DMS114 treated with DMSO at 0.1 percent for 48 hours (cell line): ENCODE data around the gene CFAP74.

Source experiments
- DNase-seq: peaks from one replicate; lab custom pipeline; 2025; ENCODE audit not compliant: unreplicated experiment; lab: John Stamatoyannopoulos, UW

Gene CFAP74

DNA sequence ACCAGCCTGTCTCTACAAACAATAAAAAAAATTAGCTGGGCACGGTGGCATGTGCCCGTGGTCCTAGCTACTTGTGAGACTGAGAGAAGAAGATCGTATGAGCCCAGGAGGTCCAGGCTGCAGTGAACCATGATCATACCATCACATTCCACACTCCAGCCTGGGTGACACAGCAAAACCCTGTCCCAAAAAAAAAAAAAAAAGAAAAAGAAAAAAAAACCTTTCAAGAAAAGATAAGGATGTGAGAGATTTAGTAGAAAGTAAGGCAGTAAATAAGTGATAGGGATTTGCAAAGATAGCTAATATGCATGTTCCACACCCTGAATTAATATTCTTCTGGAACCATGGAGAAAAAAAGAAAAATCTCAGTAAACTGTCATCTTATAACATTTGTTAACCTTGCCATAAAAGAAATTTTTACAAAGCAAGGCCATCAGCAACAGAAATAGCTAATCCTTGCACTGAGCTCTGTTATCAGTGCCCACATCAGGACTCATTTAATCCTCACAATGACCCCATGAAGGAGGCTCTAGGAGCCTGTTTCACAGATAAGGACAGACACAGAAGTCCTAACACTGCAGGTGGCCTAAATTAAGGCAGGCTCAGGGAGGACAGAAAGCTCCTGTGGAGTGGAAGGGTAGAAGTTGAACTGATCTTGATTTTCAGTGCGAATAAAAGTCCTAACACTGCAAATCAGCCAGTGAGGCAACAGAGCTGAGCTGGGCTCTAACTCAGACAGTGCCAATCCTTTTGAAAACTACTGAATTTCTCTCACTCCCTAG, 120.3 kb downstream of the CFAP74 start:
- DNase-seq, result no peak

DNA sequence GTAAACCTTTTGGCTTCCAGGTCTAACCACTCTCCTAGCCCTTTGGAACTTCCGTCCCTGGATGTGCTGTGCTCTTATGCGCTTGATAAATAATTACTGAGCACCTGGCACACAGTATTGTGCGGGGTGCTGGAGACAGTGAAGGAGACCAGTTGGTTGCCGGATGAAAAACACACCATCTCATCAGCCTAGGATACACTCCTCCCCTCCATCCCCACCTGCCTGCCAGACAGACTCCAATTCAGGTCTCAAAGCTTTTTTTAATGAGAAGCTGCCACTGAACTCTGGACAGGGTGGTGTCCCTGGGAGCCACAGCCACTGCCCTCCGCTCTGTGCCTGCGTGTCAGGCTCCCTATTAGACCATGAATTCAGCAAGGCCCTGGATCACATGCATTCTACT, 121.9 kb downstream of the CFAP74 start:
- no peak for DNase-seq

DNA sequence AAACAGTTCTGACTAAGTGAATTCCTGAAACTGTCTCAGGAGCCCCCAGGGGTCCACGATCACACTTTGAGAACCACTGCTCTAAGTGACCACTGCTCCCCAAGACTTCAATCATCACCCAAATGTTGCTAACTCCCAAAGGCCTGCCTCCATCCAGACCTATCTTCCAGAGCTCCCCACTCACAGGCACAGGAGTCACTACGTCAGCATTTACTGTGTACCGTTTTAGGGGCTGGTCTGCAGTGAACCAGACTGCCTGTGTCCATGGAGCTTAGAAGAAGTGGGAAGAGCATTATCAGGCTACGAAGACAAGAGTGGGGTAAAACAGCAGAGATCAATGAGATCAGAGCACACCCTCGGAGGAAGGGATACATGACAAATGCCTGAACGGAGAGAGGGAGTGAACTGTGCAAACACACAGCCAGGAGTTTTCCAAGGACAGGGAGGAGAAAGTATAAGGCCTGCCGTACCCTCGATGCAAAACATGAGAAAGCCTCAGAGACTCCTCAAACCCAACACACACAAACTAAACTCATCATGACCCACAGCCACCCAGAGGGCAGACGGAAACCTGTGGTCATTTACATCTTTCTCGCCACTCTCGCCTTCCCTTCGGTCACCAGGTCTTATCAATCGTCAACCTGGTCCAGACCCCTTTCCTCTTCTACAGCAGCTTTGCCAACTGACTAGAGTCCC, 122.8 kb downstream of the CFAP74 start:
- DNase-seq, result no peak

DNA sequence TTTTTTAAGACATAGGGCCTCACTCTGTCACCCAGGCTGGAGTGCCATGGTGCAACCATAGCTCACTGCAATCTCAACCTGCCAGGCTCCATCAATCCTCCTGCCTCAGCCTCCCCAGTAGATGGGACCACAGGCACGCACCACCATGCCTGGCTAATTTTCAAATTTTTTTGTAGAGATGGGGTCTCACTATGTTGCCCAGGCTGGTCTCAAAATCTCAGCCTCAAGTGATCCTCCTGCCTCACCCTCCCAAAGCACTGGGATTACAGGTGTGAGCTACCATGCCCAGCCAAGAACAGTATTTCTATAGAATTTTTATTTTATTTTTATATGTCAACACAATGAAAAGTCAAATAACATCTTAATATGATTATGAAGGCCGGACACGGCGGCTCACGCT, 123.6 kb downstream of the CFAP74 start:
- no peak for DNase-seq

DNA sequence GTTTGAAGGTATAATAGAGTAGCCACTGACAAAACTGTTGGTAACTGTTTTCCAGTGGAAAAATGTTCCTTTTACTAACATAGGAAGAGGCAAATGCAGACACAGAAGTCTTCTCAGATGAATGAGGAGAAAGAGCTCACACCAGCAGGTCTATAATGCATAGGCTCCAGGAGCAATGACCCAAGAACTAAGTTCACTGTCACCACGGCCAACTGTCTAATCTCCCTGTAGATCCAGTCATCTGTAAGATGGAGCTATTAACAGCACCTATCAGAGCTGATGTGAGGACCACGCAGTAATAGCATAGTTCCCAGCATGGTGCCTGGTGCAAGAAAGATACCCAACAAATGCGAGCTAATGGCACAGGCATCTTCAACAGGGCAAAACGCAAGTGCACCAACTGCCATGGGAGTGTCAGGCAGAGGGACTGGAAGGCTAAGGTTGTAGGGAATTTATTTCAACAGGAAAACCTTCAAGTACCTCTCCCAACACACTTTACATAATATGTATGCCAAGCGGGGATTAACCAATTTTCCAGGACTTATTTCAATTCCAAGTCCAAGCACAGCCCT, 125.6 kb downstream of the CFAP74 start:
- DNase-seq, result no peak

DNA sequence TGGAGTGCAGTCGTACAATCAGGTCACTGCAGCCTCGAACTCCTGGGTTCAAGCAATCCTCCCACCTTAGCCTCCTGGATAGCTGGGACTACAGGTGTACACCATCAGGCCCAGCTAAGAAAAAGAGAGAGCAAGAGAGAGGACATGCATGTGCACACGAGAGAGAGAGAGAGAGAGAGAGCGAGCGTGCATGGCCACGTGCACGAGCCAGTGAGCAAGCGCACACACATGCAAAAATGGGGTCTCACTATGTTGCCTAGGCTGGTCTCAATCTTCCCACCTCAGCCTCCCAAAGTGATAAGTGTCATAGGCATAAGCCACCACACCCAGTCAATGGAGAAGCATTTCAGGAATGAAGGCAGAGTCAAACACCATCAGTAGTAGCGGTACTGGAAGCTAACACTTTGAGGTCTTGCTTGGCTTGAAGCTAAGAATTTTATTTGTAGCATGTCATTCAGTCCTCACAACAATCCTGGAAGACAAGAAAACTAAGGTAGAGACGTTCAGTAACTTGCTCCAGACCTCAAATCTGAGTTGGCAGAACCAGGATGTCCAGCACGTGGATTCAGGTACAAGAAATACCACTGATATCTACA, 127.2 kb downstream of the CFAP74 start:
- no peak for DNase-seq

DNA sequence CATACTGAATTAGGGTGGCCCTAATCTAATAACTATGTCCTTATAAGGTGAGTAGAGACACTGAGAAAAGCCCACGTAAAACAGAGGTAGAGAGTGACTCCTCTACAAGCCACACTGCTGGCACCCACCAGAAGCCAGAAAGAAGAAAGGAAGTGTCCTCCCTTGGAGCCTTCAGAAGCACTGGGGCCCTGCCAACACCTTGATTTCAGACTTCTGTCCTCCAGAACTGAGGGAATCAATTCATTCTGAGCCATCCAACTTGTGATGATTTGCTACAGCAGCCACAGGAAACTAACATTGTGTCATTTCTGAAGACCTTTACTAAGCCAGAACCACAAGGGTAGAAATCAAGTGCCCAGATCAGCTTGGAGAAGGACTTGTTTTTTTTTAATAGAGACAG, 127.7 kb downstream of the CFAP74 start:
- DNase-seq, result no peak

DNA sequence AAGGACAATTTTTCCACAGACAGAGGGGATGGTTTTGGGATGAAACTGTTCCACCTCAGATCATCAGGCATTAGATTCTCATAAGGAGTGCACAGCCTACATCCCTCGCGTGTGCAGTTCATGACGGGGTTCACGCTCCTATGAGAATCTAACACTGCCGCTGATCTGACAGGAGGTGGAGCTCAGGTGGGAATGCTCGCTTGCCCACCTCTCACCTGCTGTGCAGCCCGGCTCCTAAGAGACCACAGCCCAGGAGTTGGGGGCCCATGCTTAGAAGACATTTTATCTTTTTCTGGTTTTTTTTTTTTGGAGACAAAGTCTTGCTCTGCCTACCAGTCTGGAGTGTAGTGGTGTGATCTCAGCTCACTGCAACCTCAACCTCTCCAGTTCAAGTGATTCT, 128.7 kb downstream of the CFAP74 start:
- DNase-seq, result no peak

DNA sequence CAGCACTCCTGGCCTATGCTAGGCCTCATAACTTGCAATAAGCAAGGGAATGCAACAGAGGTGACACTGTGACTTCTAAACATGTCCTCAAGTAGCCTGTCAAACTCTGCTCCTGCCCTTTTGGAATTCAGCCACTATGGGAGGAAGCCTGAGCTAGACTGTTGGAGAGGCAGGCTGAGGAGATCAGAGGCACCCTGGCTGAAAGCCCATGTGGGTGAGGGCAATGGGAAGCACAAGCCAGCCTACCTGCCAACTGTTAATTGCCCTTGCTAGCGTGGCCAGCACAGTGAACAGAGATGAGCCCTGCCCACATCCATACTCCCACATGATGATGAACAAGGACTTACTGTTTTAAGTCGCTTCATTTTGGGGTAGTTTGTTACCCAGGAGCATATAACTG, 130.4 kb downstream of the CFAP74 start:
- no peak for DNase-seq

DNA sequence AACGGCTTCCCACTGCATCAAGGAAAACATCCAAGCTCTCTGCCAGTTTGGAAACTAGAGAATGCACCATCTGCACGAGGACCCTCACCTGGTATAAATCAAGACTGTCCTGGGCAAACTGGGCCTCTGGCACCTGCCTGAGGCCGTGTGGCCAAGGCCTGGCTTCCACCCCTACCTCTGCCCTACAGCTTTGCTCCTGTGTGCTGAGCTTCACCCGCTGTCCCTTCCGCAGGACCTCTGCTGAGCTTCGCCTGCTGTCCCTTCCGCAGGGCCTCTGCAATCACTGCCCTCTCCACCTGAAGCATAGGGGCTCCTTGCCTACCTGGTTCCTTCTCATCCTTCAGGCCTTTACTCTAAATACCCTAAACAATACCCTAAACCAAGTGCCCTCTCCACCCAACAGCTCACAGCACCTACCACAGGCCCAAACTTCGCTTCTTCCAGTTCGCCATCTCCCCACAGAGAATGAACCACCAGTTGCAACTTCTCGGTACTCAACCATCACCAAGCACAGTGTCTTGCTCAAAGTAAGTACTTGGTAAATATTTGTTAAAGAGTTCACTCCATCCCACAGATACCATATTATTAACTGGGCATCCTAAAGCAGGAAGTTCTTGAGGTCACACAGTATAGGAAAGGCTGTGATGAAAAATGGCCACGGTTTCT, 131.1 kb downstream of the CFAP74 start:
- no peak for DNase-seq
